GM19468 (cell line): ENCODE measurements around the gene EFL1.
"Not testable (repeated sequence)": the region's sequence is repeated elsewhere in the genome, so short reads cannot be mapped to it uniquely, and the experiment has no call there.

ENCODE experiments used
- ATAC-seq: cut with Tn5 transposase; IDR thresholded peaks from one replicate; pipeline ENCODE4 v1.9.1; 2021; ENCODE audit warnings: mild to moderate bottlenecking, moderate library complexity, moderate number of reproducible peaks; ENCODE audit not compliant: unreplicated experiment; ENCODE audit errors: extremely low read depth

The EFL1 gene

DNA sequence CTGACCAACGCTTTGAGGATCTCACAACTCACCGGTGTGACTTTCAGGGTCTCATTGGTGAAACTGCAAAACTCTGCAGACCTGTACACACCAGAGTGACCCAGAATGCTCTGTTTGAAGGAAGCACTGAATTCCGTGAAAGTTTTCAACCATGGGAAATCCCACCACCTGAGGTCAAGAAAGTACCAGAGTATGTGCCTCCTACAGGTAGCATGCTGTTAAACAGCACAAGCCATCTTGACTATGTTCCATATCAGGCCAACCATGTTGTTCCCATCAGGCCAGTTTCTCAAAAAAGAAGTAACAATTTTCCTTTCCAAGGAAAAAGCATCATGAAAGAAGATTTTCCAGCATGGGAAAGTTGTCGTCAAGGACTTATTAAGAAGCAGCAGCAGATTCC, 19.9 kb upstream of the EFL1 start:
- not testable (repeated sequence) for ATAC-seq

GRCh38 chr15:82281276-82281675, 18.7 kb upstream of the EFL1 start:
- ATAC-seq, result not testable (repeated sequence)

DNA sequence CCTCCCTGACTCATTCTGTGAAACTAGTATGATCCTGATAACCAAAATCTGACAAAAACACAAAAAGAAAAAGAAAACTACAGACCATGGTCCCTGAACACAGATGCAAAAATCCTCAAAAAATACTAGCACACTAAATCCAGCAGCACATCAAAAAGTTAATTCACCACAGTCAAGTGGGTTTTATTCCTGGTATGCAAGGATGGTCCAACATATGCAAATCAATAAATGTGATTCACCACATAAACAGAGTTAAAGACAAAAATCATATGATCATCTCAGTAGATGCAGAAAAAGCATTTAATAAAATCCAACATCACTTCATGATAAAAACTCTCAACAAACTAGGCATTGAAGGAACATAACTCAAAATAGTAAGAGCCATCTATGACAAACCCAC, 12.9 kb upstream of the EFL1 start:
- no peak for ATAC-seq

GRCh38 chr15:82272154-82272553, 9.6 kb upstream of the EFL1 start:
- ATAC-seq, result no peak

DNA sequence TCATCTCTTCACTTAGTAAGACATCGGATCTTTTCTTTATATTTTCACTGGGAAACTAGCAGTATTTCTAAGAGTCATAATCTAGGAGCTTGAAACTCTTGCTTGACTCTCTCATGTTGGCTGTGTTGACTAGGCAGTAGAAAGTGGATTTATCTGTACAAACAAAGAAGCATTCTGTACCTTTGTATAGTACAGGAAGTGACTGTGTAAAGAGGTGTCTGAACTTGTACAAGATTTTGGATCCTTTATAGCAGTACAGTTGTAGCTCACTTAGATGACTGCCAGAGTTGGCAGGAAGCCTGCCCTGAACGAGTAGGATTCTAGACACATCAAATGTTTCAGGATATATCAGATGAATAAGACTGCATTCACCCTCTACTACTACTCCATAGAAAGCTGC, 5.9 kb upstream of the EFL1 start:
- not testable (repeated sequence) for ATAC-seq

DNA sequence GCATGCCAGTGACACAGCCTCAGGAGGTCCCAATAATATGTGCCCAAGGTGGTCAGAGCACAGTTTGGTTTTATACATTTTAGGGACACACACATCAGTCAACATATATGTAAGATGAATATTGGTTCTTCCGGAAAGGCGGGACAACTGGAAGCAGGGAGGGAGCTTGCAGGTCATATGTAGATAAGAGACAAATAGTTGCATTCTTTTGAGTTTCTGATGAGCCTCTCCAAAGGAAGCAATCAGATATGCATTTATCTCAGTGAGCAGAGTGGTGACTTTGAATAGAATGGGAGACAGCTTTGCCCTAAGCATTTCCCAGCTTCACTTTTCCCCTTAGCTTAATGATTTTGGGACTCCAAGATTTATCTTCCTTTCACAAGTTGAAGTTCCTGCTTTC, 4.6 kb upstream of the EFL1 start:
- ATAC-seq, result not testable (repeated sequence)

DNA sequence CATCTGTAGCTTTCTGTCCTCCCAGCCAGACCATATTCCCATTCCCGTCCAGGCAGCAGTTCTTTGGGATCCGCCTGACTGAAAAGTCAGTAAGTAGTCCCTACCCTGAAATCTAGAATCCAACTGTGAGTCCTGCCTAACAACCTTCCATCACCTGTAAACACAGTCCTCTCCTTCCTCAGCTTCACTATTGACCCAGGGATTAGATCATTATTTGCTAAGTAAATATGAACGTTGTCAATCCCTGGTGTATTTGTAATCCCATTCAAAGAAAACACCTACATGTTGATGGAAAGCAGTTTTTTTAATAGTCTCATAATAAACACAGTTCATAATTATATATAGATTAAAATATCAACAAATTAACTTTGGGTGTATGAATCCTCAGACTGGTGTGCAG, 816 bp upstream of the EFL1 start:
- ATAC-seq, result no peak

DNA sequence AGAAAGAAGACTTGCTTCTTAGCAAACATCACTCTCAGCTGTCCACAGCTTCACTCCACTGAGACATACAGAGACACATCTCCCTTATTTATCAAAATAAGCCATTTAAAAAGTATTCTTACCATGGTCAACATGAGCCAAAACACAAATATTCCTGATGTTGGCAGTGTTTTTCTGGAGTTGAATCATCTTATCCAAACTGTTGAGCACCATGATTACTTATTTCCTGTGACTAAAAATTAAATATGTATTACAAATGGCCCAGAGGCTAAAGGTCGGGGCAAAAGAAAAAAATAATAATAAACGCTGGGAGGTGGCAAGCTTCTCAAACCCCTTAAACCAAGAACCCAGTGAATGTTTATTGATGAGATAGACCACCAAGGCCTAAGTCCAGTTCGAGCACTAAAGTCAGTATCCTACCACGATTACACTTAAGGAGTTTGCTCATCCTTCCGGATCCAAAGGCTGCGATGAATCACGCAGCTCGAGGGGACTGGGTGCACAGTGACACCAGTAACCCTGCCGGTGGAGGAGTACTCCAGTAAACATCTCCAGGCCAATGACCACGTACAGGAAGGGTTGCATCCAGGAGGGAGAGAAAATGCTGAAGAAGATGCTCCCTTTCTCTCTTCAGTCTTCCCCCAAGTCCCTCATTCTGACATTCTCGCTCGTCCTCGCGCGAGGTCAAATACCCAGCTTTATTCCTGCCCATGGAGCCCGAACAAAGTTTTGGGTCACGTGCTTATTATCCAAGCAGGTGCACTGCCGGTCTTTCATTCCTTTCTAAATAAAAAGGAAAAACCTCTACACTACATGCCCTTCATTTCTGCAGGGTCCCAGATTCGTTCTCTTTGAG, 740 bp downstream of the EFL1 start:
- ATAC-seq, result not testable (repeated sequence)

DNA sequence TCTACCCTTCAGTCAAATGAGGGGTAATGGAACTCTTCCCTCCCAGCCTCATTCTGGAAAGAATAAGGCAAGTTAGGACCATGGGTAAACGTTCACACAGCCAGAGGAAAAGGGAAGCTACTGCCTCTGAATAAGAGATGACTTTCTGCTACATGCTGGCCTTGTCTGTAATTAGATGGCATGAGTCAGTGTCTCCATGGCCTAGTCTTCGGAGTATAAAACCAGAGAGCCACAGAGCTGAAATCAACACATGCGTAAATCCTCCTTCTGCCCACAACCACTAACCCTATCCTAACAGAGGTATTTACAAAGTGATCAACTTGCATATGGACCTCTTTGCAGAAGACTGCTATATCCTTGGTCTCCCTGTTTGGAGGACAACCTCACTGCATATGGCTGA, 14.3 kb downstream of the EFL1 start:
- ATAC-seq, result not testable (repeated sequence)

DNA sequence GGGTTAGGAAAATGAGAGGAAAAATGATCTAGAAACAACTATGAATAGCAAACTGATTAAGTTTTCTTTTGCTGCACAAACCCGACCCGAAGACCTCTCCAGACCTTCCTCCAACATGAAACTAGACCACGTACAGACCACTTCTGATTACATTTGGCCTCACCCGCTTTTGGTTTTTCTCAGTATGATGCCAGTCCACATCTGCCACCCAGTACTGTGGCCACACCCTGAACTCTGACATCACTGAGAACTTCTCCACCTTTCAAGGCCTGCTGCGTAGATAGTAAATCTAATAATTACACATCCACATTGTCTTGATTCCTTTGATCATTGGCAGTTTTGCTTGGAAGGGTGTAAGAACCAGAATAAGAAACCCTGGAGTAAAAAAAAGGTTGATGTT, 16.6 kb downstream of the EFL1 start:
- not testable (repeated sequence) for ATAC-seq

GRCh38 chr15:82243644-82244043, 18.9 kb downstream of the EFL1 start:
- ATAC-seq, result not testable (repeated sequence)

DNA sequence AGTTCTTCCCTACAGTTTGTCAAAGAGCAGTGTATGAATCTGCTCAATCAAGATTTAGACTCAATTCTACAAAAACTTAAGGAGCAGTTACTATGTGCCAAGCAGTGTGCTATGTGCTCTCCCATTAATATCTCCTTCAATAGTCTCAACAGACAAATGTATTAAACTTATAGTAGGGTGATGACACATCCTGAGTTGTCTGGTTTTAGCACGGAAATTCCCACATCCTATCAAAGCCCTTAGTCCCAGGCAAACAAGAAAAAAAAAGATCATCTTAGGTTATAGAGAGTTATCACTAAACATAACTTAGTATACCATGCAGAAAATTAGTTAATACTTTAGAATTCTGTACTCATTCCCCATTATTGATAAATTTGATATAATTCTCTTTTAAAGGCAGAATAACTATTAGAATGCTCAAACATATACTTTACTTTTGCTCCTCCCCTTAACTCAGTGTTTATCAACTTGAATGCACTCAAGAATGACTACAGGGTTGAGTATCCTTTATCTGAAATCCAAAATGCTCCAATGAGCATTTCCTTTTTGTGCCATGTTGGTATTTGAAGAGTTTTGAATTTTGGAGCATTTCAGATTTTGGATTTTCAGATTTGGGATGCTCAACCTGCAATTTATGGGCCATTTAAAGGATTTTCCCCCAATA, 20.6 kb downstream of the EFL1 start:
- not testable (repeated sequence) for ATAC-seq

- ATAC-seq, result no peak
These were observed 22.7 kb downstream of the EFL1 start for GRCh38 chr15:82239685-82240391.

DNA sequence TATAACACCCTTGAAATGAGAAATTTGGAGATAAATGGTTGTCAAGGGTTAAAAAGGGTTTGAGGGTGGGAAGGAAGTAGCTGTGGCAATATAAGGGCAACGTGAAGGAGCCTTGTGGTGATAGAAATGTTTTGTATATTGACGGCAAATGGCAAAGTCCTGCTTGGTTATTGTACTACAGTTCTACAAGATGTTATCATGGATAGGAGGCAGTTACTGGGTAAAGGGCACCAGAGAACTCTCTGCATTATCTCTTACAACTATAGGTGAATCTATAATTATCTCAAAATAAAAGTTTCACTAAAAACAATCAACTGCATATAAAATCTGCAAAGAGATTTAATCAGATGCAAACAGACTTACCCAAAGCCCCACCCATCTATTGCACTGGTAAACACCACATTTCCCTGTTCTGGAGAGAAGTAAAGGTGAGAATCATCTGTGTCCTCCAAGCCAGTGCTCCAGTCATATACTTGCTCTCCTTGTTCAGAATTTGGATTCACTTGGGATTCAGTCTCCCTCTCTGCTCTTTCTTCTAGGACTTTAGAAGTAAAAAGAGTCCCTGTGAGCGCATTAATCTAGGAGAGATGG, 24.5 kb downstream of the EFL1 start:
- not testable (repeated sequence) for ATAC-seq

- no peak for ATAC-seq
These were observed 30.7 kb downstream of the EFL1 start for GRCh38 chr15:82231842-82232241.

DNA sequence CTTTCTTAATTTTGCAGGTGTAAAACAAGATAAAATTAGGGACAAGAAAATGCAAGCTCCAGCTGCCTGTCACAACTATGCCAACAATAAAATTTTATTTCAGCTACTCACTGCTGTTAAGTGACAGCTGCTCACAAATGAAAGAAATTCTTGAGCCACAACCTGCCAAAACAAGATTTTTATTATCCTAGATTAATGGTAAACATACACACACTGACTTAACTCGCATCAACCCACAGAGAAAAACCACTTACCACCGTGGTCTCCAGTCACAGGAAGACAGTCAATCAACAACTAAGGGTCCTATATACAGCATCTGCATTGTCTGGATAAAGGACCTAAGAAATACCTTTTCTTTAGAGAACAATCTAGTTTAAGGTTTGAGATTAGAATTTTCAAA, 31.3 kb downstream of the EFL1 start:
- no peak for ATAC-seq

GRCh38 chr15:82228750-82229149, 33.8 kb downstream of the EFL1 start:
- no peak for ATAC-seq

GRCh38 chr15:82221535-82221934, 41.0 kb downstream of the EFL1 start:
- ATAC-seq, result not testable (repeated sequence)

DNA sequence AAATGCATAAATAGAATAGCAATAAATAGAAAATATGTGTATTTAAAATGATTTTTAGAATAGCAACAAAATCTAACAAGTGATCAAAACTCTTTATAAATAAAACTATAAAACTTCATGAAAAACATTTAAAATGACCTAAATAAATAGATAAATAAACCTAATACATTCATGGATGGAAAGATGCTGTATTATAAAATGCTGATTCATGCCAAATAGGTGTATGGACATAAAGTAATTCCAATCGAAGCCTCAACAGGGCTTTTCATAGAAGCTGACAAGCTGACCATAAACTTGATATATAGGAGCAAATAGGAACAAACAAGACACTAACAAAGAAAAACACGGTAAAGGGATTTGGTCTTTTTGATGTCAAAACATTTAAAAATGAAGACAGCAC, 46.4 kb downstream of the EFL1 start:
- not testable (repeated sequence) for ATAC-seq

DNA sequence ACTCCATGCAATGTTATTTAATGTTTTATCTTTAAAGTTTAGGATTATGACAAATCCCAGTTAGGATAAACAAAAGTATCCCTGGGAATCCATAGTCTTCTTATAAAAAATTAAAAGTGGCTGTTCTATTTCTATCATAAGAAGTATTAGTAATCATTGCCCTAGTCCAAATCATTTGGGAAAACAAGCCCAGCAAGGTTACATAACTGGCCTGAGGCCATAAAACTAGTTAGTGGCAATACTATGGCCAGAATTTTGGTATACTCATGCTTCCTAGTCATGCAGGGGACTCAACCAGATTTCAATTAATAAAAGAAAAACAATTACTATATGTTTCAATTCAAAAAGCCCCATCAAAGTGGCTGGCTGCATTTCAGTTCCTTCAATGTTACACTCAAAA, 50.3 kb downstream of the EFL1 start:
- not testable (repeated sequence) for ATAC-seq
